OCI-LY3 (cell line): ENCODE results near the gene OR51V1.
A peak's percentile ranks its signal among the peaks of the same experiment; 100 is the strongest.

Experiments used
- H2AFZ ChIP-seq: fragments of 200-600, 300-600 bp; shearing (Covaris generic); 2 replicates; pipeline ENCODE4 v1.6.0; 2014; ENCODE audit warnings: antibody characterized with exemption, low read depth, low read length
- H3K27ac ChIP-seq: fragments of 200-600, 300-600 bp; sonication (generic); 2 replicates; pipeline ENCODE4 v1.5.1; 2014; ENCODE audit warnings: mild to moderate bottlenecking, low read length, moderate library complexity, mixed read lengths
- H3K27me3 ChIP-seq: fragments of 200-600, 300-600 bp; sonication (generic); 2 replicates; pipeline ENCODE4 v1.6.1; 2014; ENCODE audit warnings: low read depth, low read length, mixed read lengths
- H3K36me3 ChIP-seq: fragments of 200-600, 300-600 bp; sonication (generic); replicated peaks from 2 replicates; pipeline ENCODE3; 2014; ENCODE audit warnings: low read depth, low read length, mixed read lengths
- H3K4me1 ChIP-seq: fragments of 300-600, 200-600 bp; sonication (generic); 2 replicates; pipeline ENCODE4 v1.6.1; 2014; ENCODE audit warnings: low read length, mixed read lengths
- H3K4me2 ChIP-seq: fragments of 200-600, 300-600 bp; sonication (generic); 2 replicates; pipeline ENCODE4 v1.6.1; 2014; ENCODE audit warnings: low read length, mixed read lengths
- H3K4me3 ChIP-seq: fragments of 300-600, 200-600 bp; sonication (generic); 2 replicates; pipeline ENCODE4 v1.5.1; 2014; ENCODE audit warnings: antibody characterized with exemption, mild to moderate bottlenecking, low read length, moderate library complexity
- H3K79me2 ChIP-seq: fragments of 300-600, 200-600 bp; shearing (Covaris generic); 2 replicates; pipeline ENCODE4 v1.6.1; 2014; ENCODE audit warnings: mild to moderate bottlenecking, low read length, mixed read lengths
- H3K9ac ChIP-seq: fragments of 300-600, 200-600 bp; shearing (Covaris generic); 2 replicates; pipeline ENCODE4 v1.6.0; 2014; ENCODE audit warnings: mild to moderate bottlenecking, low read length, moderate library complexity
- H3K9me3 ChIP-seq: fragments of 200-600, 300-600 bp; shearing (Covaris generic); 2 replicates; pipeline ENCODE4 v1.6.1; 2014; ENCODE audit warnings: low read length, mixed read lengths; ENCODE audit not compliant: insufficient read depth
- H4K20me1 ChIP-seq: fragments of 200-600, 300-600 bp; sonication (generic); 2 replicates; pipeline ENCODE4 v1.6.1; 2016; ENCODE audit warnings: low read length, mixed read lengths; ENCODE audit not compliant: insufficient read depth
- EZH2phosphoT487 ChIP-seq: fragments of 200-600 bp; shearing (Covaris generic); IDR thresholded peaks from 2 replicates; pipeline ENCODE4 v1.6.1; 2018; ENCODE audit warnings: antibody characterized with exemption, mixed run types, low read depth
- TF ChIP-seq, protein P1 (sequence below): fragments of 200-600, 300-600 bp; sonication (generic); IDR thresholded peaks from 2 replicates; pipeline ENCODE4 v1.5.1; 2014; ENCODE audit warnings: antibody characterized with exemption, low read length, low read depth

Gene OR51V1

DNA sequence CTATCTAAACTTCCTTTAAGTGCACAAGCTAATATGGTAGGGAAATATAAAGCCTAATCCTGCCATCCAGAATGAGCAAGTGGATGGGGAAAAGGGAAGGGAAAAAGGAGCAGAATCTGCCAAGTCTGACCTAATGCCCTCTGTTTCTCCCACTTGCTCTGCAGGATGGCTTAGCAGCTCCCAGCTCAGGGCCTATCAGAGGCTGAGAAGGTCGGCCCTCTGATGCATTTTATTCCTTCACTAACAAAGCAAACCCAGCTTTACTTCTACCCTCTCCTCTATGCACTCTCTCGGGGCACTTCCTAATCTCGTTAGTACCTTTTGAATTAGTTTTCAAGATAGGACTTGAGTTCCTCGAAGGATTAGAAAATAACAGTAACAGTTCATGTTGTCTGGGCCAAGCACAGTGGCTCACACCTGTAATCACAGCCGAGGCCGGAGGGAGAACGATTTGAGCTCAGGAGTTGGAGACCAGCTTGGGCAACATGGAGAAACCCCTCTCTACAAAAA, 9.9 kb upstream of the OR51V1 start:
- H3K27me3 ChIP-seq = no peaks in the 10 kb centered on the region
- no peak overlapping the region for H3K4me3 ChIP-seq
- H3K9ac ChIP-seq = no peak overlapping the region
- no peak for TF ChIP-seq EZH2phosphoT487
- TF ChIP-seq, protein P1, sequence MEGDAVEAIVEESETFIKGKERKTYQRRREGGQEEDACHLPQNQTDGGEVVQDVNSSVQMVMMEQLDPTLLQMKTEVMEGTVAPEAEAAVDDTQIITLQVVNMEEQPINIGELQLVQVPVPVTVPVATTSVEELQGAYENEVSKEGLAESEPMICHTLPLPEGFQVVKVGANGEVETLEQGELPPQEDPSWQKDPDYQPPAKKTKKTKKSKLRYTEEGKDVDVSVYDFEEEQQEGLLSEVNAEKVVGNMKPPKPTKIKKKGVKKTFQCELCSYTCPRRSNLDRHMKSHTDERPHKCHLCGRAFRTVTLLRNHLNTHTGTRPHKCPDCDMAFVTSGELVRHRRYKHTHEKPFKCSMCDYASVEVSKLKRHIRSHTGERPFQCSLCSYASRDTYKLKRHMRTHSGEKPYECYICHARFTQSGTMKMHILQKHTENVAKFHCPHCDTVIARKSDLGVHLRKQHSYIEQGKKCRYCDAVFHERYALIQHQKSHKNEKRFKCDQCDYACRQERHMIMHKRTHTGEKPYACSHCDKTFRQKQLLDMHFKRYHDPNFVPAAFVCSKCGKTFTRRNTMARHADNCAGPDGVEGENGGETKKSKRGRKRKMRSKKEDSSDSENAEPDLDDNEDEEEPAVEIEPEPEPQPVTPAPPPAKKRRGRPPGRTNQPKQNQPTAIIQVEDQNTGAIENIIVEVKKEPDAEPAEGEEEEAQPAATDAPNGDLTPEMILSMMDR = no peak
- H3K27ac ChIP-seq = no peak overlapping the region
- H2AFZ ChIP-seq = no peak overlapping the region
- no peak overlapping the region for H3K4me2 ChIP-seq
- H3K4me1 ChIP-seq = no peaks in the 10 kb centered on the region
- H3K9me3 ChIP-seq = no peaks in the 10 kb centered on the region
- no peaks in the 10 kb centered on the region for H4K20me1 ChIP-seq
- no peaks in the 10 kb centered on the region for H3K79me2 ChIP-seq
- no peaks in the 10 kb centered on the region for H3K36me3 ChIP-seq

DNA sequence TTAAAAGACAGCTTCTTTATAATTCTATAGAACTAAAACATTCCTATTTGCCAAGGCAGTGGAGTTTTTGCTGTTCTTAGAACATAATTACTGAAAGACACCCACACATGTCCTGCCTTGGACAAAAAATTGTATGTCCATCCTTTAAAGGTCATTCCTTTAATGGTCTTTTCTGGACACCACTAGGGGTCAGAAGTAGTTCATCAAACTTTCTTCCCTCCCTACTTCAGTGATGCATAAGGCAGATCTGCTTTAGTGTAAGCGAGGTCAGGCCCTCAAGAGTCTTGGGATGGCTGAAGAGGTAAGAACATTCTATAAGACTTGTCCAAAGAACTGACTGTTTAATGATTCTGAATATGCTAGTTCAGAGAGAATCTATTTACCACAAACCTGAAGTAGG, 4.3 kb upstream of the OR51V1 start:
- Histone ChIP-seq H3K79me2 (no peaks in the 10 kb centered on the region), H3K9ac (no peak overlapping the region), H3K4me3 (no peak overlapping the region), H4K20me1 (no peaks in the 10 kb centered on the region), H3K27ac (no peak overlapping the region), H3K27me3 (0 out of 2 replicates have a peak, but pooled peaks cover 9% of the 10 kb centered on the region), H3K4me1 (no peaks in the 10 kb centered on the region), H3K36me3 (no peaks in the 10 kb centered on the region), H3K9me3 (no peaks in the 10 kb centered on the region), H3K4me2 (no peak overlapping the region), H2AFZ (no peak overlapping the region)
- no peak for TF ChIP-seq EZH2phosphoT487
- TF ChIP-seq, protein P1 = peak; percentile 67

DNA sequence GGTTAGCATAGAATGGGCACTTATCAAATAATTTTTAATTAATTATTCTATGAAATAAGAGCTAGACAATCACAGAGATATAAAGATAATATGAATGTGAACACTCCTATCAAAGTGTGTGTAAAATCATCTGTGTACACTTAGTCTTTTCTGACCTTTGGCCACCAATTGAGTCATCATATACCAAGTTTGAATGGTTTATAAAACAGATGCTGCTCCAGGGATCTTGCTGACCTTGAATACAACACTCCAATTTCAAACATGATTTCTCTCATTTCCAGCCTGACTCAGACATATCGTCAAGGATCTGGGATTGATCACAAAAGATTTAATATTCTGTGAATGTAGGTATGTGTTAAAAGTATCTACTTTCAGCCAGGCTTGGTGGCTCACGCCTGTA, 2.9 kb upstream of the OR51V1 start:
- Histone ChIP-seq H2AFZ (no peak overlapping the region), H4K20me1 (no peaks in the 10 kb centered on the region), H3K9ac (no peak overlapping the region), H3K27me3 (0 out of 2 replicates have a peak, but pooled peaks cover 9% of the 10 kb centered on the region), H3K9me3 (no peaks in the 10 kb centered on the region), H3K36me3 (no peaks in the 10 kb centered on the region), H3K4me3 (no peak overlapping the region), H3K4me1 (no peaks in the 10 kb centered on the region), H3K4me2 (no peak overlapping the region), H3K79me2 (no peaks in the 10 kb centered on the region), H3K27ac (no peak overlapping the region)
- no peak for TF ChIP-seq EZH2phosphoT487
- TF ChIP-seq, protein P1 = no peak

GRCh38 chr11:5198285-5198684, 2.2 kb downstream of the OR51V1 start:
- H3K79me2 ChIP-seq = no peaks in the 10 kb centered on the region
- H3K4me3 ChIP-seq = no peak overlapping the region
- H3K27ac ChIP-seq = no peak overlapping the region
- H4K20me1 ChIP-seq = no peaks in the 10 kb centered on the region
- H2AFZ ChIP-seq = no peak overlapping the region
- no peaks in the 10 kb centered on the region for H3K36me3 ChIP-seq
- no peak overlapping the region for H3K4me2 ChIP-seq
- H3K27me3 ChIP-seq = 0 out of 2 replicates have a peak, but pooled peaks cover 9% of the 10 kb centered on the region
- H3K9me3 ChIP-seq = no peaks in the 10 kb centered on the region
- TF ChIP-seq, protein P1 = no peak
- TF ChIP-seq EZH2phosphoT487 = no peak
- no peak overlapping the region for H3K9ac ChIP-seq
- H3K4me1 ChIP-seq = no peaks in the 10 kb centered on the region
